DMS 273 (cell line): Measurements from ENCODE around the gene SLC26A3.
"Not testable (repeated sequence)": the region's sequence is repeated elsewhere in the genome, so short reads cannot be mapped to it uniquely, and the experiment has no call there.

Experiments
- DNase-seq: peaks from one replicate; lab custom pipeline; 2025; ENCODE audit not compliant: unreplicated experiment; lab: John Stamatoyannopoulos, UW

The SLC26A3 gene

GRCh38 chr7:107803009-107803610 is at the start of gene SLC26A3:
Gene SLC26A3 (minus strand): TSS chr7:107803223. CDS start chr7:107794509, 8,714 bp downstream.
- no peak for DNase-seq

- no peak for DNase-seq
Measured at GRCh38 chr7:107850643-107851042, 47.6 kb upstream of the SLC26A3 start.

GRCh38 chr7:107850216-107850615 is 47.2 kb upstream of the SLC26A3 start:
- DNase-seq = no peak

- DNase-seq = not testable (repeated sequence)
Measured at GRCh38 chr7:107848211-107848610, 45.2 kb upstream of the SLC26A3 start.

- not testable (repeated sequence) for DNase-seq
Measured at GRCh38 chr7:107847836-107848175, 44.8 kb upstream of the SLC26A3 start.

- DNase-seq = no peak
Measured at GRCh38 chr7:107847168-107847835, 44.3 kb upstream of the SLC26A3 start.

GRCh38 chr7:107846324-107846723 is 43.3 kb upstream of the SLC26A3 start:
- no peak for DNase-seq

GRCh38 chr7:107843184-107843583 is 40.2 kb upstream of the SLC26A3 start:
- no peak for DNase-seq

GRCh38 chr7:107842213-107842612 is 39.2 kb upstream of the SLC26A3 start:
- DNase-seq = no peak

GRCh38 chr7:107838816-107839565 is 36.0 kb upstream of the SLC26A3 start:
- no peak for DNase-seq

GRCh38 chr7:107838024-107838601 is 35.1 kb upstream of the SLC26A3 start:
- DNase-seq = no peak

- no peak for DNase-seq
Measured at GRCh38 chr7:107837145-107837512, 34.1 kb upstream of the SLC26A3 start.

- DNase-seq = no peak
Measured at GRCh38 chr7:107836237-107837144, 33.5 kb upstream of the SLC26A3 start.

GRCh38 chr7:107834401-107834800 is 31.4 kb upstream of the SLC26A3 start:
- DNase-seq = no peak

GRCh38 chr7:107833684-107834106 is 30.7 kb upstream of the SLC26A3 start:
- DNase-seq = no peak

GRCh38 chr7:107830420-107830819 is 27.4 kb upstream of the SLC26A3 start:
- DNase-seq = no peak

- DNase-seq = no peak
Measured at GRCh38 chr7:107828540-107828939, 25.5 kb upstream of the SLC26A3 start.

GRCh38 chr7:107827501-107827900 is 24.5 kb upstream of the SLC26A3 start:
- no peak for DNase-seq

- no peak for DNase-seq
Measured at GRCh38 chr7:107826451-107826850, 23.4 kb upstream of the SLC26A3 start.

- no peak for DNase-seq
Measured at GRCh38 chr7:107824858-107825257, 21.8 kb upstream of the SLC26A3 start.

- DNase-seq = no peak
Measured at GRCh38 chr7:107818622-107819021, 15.6 kb upstream of the SLC26A3 start.
